Left cardiac atrium (tissue), 4 donors: ENCODE measurements around the gene PHLDB3. TPM values are rescaled to one million over a fixed set of nuclear protein-coding genes. Genes with fewer than 3 reads are reported as not detected.
A peak's percentile ranks its signal among the peaks of the same experiment; 100 is the strongest.
"Not testable (repeated sequence)": the region's sequence is repeated elsewhere in the genome, so short reads cannot be mapped to it uniquely, and the experiment has no call there.

Experiments
- ATAC-seq, 2 donors: fragments of 200-7000 bp; cut with Tn5 transposase; one replicate each; pipeline ENCODE4 v1.9.1; 2020; ENCODE audit warnings: mild to moderate bottlenecking in 2 of 2, moderate library complexity in 2 of 2
- DNase-seq: peaks from one replicate; pipeline ENCODE4 v3.0.0-alpha.2; 2020
- intact Hi-C, 2 donors: fragments of 100-400 bp; cut with DNase I; formaldehyde crosslinking; loops; one replicate each; pipeline versions ENCODE4 v1.14.1 to v1.15.1; 2022 to 2023
- total RNA-seq, 2 donors: library from RNA; stranded (reverse); fragmentation: NEBNext Ultra II Directional; extraction: Animal tissue kit (Norgen Biotek cat#: 25700); gene quantifications; one replicate each; pipeline ENCODE4 v1.2.1, GENCODE V29; 2021
- donor health status: DM: no; HTN: yes; CAD: no.
- donor health status: DM: no; HTN: yes; CAD: no; lungs with severe emphysema.
- donor health status: DM: yes; HTN: yes; CAD: no.
- donor health status: Dilated cardiomyopathy.

The PHLDB3 gene
- total RNA-seq, 2 donors from 2014 or later = 7.3 to 7.4 TPM

DNA sequence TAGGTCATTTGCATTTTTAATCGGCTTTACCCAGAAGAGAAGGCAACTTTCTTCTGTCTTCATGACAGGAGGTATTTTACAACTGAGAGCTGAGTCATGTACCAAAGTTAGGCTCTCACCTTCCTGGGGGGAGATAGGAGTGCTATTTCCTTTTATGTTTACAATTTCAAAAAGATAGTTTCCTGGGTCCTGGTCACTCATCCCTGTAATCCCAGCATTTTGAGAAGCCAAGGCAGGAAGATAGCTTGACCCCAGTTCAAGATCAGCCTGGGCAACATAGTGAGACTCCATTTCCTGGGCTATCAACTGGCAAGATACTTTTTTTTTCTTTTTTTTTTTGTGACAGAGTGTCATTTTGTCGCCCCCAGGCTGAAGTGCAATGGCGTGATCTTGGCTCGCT is 46.7 kb downstream of the PHLDB3 start:
- intact Hi-C loops = no loop called here
- DNase-seq (no peak), ATAC-seq (no peak)

DNA sequence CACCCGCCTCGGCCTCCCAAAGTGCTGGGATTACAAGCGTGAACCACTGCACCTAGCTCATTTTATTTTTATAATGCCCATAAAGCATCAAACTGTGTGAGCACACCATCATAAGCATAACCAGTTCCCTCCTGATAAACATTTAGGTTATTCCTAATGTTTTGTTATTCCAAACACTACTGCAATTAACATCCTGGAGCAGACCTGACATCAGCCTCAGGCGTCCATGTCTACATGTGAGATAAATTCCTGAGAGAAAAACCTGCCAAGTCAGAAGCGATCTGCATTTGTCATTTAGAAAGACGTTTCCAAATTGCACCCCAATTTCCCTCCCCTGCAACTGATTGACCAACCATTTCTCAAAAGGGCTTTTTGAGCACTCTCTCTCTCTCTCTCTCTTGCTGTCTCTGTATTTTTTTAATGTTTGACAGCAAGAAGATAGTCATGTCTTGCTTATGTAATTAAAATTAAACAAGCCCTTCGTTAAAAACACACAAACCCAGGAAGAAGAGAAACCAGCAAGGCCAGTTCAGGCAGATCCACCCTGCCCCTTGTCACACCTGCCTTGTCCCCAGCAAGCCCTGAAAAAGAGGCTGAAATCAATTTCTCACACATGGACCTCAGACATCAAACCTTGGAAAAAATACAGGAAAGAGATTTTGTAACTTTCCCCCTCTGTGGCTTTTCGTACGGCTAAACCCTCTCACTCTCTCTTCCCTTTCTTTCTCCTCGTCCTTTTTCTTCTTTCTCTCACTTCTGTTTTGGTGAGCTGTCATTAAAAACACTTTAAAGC is 49.0 kb downstream of the PHLDB3 start:
- intact Hi-C loops = no loop called here
- ATAC-seq (no peak), DNase-seq (no peak)

DNA sequence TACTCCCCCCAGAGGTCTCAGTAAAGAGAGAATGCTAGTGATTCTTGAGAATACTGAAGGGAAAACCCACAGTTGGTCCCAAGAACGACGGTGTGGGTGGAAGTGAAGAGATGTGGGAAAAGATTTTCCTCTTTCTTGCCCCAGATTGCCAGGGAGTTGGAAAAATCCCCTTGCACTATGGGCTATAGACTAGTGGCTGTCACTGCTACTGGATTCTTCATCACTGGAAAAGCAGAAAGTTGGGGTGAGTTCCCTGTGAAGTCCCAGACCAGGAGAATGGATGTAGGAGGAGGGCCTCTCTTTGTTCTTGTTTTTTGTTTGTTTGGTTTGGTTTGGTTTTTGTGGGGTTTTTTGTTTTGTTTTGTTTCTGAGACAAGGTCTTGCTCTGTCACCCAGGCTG is 50.5 kb downstream of the PHLDB3 start:
- no peak for ATAC-seq
- intact Hi-C loops = no loop called here
- DNase-seq = no peak

- ATAC-seq (no peak), DNase-seq (no peak)
- intact Hi-C loops = no loop called here
Measured at GRCh38 chr19:43452582-43452981, 52.0 kb downstream of the PHLDB3 start.

DNA sequence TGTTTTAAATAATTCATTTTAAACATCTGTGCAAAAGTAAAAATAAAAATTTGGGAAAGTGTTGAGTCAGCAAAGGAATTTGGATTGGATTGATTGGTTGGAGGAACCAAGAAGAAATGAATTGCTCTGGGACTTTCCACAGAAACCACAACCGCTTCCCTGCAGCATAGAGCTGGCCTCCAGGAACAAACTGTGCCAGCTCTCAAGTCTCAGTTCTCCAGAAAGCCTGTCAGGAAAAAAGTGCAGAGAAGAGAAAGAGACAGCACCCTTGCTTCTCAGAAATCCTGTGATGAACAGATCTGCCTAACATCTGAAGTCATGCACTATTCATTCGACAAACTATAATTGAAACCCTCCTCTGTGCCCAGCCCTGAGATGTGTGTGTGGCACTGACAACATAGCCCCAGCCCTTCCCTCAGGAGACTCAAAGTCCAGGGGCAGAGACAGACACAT is 54.0 kb downstream of the PHLDB3 start:
- intact Hi-C loops = no loop called here
- DNase-seq (no peak), ATAC-seq (peak in 1 of 2 donors; percentile 39)

- no peak for ATAC-seq
- intact Hi-C loops = loop anchor here (1.0 to 10.0 kb wide), 3 partner anchors 71 to 207 kb away; no protein-coding TSS in a partner anchor
- DNase-seq = no peak
Measured at GRCh38 chr19:43447655-43448054, 56.9 kb downstream of the PHLDB3 start.

GRCh38 chr19:43446746-43447489 is 57.6 kb downstream of the PHLDB3 start:
- DNase-seq = peak; percentile 79
- peak; percentile 86 to 91 for ATAC-seq
- intact Hi-C loops = loop anchor here (1.0 to 10.0 kb wide), 3 partner anchors 72 to 208 kb away; no protein-coding TSS in a partner anchor

GRCh38 chr19:43445426-43445825 is 59.1 kb downstream of the PHLDB3 start:
- intact Hi-C loops = loop anchor here in 1 of 2 donors (10.0 kb wide), 1 partner anchor 209 kb away; no protein-coding TSS in a partner anchor
- ATAC-seq (no peak), DNase-seq (no peak)

DNA sequence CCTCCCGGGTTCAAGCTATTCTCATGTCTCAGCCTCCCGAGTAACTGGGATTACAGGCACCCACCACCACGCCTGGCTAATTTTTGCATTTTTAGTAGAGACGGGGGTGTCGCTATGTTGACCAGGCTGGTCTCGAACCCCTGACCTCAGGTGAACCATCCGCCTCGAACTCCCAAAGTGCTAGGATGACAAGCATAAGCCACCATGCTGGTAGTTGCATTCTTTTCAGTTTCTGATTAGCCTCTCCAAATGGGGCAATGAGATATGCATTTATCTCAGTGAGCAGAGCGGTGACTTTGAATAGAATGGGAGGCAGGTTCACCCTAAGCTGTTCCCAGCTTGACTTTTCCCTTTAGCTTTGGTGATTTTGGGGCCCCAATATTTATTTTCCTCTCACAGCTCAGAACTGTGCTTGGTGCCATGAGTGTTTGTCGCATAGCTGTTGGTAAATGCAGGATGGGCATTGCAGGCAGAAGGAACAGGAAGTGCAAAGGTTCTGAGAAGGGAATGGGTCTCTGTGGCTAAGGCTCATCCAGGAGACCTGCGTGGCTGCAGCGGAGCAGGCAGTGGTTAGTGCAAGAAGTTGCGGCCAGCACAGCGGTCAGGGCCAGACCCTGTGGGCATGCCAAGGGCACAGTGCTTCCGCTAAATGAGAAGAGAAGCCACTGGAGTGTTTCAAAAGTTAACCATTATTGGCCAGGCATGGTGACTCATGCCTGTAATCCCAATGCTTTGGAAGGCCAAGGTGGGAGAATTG is 59.8 kb downstream of the PHLDB3 start:
- no peak for ATAC-seq
- no peak for DNase-seq
- intact Hi-C loops = loop anchor here in 1 of 2 donors (10.0 kb wide), 1 partner anchor 210 kb away; no protein-coding TSS in a partner anchor

- ATAC-seq, DNase-seq: not testable (repeated sequence)
- intact Hi-C loops = loop anchor here in 1 of 2 donors (10.0 kb wide), 1 partner anchor 211 kb away; no protein-coding TSS in a partner anchor
Measured at GRCh38 chr19:43444091-43444490, 60.5 kb downstream of the PHLDB3 start.

- ATAC-seq (no peak), DNase-seq (no peak)
- intact Hi-C loops = loop anchor here in 1 of 2 donors (10.0 kb wide), 1 partner anchor 213 kb away; no protein-coding TSS in a partner anchor
Measured at GRCh38 chr19:43441716-43442115, 62.8 kb downstream of the PHLDB3 start.

DNA sequence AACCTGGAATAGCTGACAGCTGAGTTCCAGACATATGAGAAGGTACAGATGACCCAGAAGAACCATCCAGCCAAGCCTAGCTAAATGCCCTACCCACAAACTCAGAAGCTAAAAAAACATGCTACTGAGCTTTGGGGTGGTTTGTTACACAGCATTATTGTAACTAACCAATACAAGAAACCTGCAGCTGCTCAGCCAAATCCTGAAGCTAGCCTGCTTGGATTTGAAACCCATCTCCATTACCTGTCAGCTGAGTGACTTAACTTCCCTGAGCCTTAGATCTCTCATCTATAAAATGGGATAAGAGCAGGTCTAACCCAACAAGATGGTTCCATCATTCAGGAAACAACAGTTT is 64.9 kb downstream of the PHLDB3 start:
- no peak for ATAC-seq
- intact Hi-C loops = loop anchor here in 1 of 2 donors (10.0 kb wide), 1 partner anchor 215 kb away; no protein-coding TSS in a partner anchor
- no peak for DNase-seq

- DNase-seq (no peak), ATAC-seq (peak; percentile 35 to 83)
- intact Hi-C loops = no loop called here
Measured at GRCh38 chr19:43439032-43439708, 65.4 kb downstream of the PHLDB3 start.

DNA sequence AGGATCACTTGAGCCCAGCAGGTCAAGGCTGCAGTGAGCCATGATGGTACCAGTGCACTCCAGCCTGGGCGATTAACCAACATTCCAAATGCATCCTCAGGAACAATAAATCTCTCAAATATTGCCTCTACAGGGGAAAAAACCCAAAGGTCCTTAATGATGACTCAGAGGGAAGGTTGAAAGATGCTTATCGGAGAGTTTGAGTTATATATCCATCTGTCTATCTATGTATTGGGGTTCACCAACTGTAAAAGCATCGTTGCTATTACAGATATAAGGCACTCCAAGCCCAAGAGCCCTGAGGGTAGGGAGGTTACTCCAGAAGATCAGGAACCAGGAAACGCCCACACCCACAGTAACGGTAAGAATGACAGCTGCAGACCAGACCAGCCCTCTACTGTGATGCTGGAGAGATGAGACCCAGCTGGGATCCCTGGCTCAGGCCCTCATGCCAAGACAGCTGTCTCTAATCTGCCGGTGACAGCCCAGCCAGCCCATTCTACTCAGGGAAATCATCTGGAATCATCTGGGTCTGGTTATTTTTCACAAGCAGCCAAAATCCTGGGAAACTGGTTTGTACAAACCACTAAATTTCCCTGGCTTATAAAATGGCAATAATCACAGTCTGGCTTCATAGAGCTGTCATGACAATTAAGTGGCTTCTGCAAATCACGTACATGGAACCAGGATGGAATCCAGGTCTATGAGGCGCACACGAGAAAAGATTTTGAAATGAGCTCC is 66.1 kb downstream of the PHLDB3 start:
- intact Hi-C loops = no loop called here
- ATAC-seq (peak; percentile 94 to 96), DNase-seq (peak; percentile 62)

DNA sequence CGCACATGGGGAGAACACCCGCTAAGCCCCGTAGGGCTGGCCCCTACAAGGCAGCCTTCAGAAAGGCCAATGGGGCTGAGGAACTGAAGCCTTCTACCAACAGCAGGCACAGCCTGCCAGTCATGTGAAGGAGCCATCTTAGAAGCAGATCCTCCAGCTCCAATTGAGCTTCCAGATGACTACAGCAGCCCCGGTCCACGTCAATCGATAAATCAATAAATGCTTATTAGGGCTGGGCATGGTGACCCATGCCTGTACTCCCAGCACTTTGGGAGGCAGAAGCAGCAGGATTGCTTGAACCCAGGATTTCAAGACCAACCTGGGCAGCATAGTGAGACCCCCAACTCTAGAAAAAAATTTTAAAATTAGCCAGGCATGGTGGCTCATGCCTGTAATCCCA is 66.8 kb downstream of the PHLDB3 start:
- ATAC-seq = no peak

DNA sequence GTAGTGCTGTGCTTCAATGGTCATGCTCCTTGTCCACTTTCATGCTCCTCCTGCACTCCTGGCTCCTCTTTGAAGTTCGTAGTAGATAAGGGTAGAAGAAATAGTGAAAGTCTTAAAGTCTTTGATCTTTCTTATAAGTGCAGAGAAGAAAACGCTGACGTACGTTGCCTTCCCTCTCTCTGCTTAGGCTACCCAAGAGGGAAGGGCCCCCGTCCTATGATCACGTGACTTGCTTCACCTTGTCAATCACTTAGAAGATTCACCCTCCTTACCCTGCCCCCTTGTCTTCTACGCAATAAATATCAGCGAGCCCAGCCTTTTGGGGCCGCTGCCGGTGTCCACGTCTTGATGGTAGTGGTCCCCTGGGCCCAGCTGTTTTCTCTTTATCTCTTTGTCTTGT is 67.3 kb downstream of the PHLDB3 start:
- ATAC-seq, intact Hi-C loops, DNase-seq: not testable (repeated sequence)

More for the DNA sequence above, 66.8 kb downstream of the PHLDB3 start:
- intact Hi-C loops = no loop called here
- DNase-seq = no peak

DNA sequence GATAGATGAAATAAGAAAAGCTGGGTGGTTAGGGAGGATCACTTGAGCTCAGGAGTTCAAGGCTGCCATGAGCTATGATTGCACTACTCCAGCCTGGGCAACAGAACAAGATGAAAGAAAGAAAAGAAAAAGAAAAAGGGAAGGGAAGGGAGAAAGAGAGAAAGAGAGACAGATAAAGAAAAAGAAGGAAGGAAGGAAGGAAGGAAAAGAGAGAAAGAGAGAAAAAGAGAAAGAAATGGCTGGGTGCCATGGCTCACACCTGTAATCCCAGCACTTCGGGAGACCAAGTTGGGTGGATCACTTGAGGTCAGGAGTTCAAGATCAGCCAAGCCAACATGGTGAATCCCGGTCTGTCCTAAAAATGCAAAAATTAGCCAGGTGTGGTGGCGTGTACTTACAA is 68.8 kb downstream of the PHLDB3 start:
- no peak for DNase-seq
- ATAC-seq = no peak
- intact Hi-C loops = no loop called here

GRCh38 chr19:43433689-43434088 is 70.9 kb downstream of the PHLDB3 start:
- DNase-seq = no peak

More at GRCh38 chr19:43433689-43434088, 70.9 kb downstream of the PHLDB3 start:
- ATAC-seq = no peak
- intact Hi-C loops = no loop called here
